ENCODE measurements around the gene RHOT2.

Gene RHOT2

DNA sequence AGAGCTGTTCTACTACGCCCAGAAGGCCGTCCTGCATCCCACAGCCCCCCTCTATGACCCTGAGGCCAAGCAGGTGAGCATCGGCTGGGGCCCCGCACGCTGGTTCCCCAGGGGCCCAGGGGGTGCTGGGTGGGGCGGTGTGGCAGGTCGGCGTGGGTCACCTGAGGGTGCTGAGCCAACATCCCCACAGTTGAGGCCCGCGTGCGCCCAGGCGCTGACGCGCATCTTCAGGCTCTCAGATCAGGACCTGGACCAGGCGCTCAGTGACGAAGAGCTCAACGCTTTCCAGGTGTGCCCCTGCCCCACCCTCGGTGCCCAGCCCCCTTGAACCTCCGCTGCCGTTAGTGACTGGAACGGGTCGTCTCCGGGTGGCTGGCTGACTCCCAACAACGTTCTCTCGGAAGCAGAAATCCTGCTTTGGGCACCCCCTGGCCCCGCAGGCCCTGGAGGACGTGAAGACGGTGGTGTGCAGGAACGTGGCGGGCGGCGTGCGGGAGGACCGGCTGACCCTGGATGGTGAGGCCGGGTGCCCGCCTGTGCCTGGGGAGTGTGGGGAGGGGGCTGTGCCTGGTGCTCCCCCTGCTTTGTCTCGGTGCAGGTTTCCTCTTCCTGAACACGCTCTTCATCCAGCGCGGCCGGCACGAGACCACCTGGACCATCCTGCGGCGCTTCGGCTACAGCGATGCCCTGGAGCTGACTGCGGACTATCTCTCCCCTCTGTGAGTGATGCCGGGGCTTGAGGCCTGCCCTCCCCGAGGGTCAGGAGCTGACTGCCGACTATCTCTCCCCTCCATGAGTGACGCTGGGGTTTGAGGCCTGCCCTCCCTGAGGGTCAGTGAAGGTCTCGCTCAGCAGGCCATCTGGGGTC is 2.8 kb downstream of the RHOT2 start:
- no peak for DNase-seq (ENCODE audit: low spot score)

DNA sequence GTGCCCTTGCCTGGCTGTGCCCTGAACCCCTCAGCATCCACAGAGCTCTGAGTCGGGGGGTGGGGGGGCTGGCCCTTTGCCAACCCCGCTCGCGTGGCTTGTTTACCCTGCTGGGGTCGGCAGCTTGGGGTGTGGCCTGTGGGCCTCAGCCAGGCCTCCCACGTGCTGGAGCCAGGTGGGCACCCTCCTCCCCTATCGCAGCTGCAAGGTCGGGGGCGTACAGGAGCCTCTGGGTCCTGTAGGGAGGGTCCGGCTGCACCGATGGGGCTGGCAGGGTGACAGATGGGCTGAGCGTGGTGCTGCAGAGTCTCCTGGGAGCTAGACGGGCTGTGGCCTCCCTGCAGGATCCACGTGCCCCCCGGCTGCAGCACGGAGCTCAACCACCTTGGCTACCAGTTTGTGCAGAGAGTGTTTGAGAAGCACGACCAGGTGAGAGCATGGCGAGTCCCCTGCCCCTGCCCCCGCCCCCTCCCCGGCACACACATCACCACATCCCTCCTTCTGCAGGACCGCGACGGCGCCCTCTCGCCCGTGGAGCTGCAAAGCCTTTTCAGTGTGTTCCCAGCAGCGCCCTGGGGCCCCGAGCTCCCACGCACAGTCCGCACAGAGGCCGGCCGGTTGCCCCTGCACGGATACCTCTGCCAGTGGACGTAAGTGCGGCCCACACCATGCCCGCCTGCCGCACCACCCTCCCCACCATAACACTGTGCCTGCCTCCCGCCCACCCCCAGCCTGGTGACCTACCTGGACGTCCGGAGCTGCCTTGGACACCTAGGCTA is 3.6 kb downstream of the RHOT2 start:
- DNase-seq (ENCODE audit: low spot score), result no peak

DNA sequence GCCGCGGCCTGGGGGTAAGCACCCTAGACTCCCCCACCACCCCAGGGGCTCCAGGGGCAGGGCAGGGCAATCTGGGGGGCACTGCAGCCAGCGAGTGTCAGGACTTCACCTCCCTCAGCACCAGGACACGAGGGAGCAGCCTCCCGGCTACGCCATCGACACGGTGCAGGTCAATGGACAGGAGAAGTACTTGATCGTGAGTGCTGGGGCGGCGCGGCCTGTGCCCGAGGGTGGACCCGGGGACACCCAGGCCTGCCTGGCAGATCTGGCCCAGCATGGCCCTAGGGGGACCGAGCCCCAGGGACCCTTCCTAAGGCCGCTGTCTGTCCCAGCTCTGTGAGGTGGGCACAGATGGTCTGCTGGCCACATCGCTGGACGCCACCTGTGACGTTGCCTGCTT is 4.4 kb downstream of the RHOT2 start:
- DNase-seq (ENCODE audit: low spot score), result no peak

DNA sequence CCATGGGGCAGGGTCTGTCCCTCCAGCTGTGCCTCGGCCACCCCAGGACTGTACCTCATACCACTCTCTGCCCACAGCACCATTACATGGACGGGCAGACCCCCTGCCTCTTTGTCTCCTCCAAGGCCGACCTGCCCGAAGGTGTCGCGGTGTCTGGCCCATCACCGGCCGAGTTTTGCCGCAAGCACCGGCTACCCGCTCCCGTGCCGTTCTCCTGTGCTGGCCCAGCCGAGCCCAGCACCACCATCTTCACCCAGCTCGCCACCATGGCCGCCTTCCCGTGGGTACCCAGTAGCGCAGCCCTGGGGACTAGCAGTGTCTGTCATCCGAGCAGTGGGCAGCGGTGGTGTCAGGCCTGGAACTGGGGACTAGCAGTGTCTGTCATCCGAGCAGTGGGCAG is 4.9 kb downstream of the RHOT2 start:
- no peak for DNase-seq (ENCODE audit: low spot score)

DNA sequence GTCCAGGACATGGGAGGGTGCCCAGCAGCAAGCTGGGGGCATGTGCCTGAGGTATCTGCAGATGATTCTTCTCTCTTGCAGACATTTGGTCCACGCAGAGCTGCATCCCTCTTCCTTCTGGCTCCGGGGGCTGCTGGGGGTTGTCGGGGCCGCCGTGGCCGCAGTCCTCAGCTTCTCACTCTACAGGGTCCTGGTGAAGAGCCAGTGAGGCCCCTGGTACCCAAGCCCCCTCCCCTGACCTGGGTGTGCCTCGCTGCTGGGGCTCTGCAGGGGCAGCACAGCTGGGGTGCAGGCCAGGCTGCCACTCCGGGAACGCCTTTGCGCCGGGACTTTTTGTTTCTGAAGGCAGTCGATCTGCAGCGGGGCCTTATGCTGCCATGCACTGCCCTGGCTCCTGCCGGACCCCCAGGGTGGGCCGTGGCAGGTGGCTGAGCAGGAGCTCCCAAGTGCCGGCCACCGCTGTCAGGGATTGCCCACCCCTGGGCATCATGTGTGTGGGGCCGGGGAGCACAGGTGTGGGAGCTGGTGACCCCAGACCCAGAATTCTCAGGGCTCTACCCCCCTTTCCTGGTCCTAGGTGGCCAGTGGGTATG is 5.6 kb downstream of the RHOT2 start:
- DNase-seq (ENCODE audit: low spot score), result no peak

DNA sequence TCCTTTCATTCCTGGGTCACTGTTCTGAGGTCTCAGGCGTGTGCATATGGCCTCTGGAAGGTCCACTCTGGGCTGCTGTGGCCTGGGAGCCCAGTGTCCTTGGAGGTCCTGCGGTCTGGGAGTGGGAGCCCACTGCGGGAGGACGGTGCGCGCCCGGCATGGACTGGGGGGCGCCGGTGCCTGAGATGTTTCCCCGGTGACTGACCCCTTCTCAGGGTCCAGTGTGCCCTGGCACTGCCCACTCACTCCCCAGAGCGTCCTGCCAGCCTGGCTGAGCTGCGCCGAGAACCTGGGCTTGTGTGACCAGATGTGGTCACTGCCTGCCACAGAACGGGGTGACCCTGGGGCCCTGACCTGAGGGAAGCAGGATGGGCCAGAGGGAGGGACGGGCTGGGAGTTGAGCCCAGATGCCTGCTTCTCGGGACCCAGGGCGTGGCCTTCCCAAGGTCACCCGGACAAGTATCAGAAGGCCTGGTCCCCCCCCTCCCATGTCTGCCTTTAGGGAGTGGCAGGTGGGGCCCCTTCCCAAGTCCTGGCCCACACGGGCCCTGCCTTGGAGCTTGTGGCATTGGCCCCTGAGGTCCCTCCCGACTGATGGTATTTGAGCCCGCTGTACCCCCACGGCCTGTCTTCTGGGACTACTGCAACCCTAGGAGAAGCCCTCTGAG is 6.4 kb downstream of the RHOT2 start:
- DNase-seq (ENCODE audit: low spot score), result no peak

DNA sequence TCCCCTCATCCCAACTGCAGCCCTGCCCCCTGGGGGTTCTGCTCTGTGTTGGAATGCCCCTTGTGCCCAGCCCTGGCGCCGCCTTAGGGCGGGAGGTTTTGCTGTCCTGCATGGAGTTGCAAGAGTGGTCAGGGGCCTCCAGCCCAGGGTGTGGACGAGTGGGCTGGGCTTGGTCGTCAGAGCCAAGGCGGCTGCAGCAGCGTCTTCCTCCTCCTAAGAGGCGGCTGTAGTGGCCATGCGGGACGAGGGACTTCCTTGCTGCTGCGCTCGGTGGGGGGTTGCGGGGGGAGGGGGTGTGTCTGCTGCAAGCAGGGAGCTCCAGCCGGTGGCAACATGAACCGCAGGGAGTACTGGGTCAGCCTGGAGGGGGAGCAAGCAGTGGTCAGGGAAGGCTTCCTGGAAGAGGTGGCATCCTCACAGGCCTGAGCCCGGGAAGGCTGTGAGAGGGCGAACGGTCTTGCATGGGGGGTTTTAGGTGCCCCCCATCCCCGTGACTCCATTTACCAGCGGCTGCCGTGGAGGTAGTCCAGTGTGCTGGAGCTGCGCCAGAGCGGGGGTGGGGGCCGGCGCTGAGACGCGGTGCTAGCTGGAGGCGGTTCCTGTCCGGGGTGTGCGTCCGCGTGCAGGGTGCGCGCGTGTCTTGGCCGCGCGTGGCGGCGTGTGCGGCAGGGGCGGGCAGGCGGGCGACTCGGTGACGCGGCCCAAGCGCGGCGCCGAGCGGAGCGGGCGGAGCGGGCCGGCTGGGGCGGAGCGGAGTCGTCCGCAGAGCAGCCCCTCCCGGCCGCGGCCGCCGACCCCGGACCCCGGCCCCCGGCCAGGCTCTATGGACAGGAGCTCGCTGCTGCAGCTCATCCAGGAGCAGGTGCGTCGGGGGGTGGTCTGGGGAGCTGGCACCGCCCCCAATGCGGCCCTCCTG is 7.3 kb downstream of the RHOT2 start, which contains the start of gene RHBDL1:
TSS of gene RHBDL1 (plus strand) at position 704 of the 916 bp plus-strand sequence. CDS start at position 824, 120 bp downstream.
- DNase-seq (ENCODE audit: low spot score), result peak; percentile 50

DNA sequence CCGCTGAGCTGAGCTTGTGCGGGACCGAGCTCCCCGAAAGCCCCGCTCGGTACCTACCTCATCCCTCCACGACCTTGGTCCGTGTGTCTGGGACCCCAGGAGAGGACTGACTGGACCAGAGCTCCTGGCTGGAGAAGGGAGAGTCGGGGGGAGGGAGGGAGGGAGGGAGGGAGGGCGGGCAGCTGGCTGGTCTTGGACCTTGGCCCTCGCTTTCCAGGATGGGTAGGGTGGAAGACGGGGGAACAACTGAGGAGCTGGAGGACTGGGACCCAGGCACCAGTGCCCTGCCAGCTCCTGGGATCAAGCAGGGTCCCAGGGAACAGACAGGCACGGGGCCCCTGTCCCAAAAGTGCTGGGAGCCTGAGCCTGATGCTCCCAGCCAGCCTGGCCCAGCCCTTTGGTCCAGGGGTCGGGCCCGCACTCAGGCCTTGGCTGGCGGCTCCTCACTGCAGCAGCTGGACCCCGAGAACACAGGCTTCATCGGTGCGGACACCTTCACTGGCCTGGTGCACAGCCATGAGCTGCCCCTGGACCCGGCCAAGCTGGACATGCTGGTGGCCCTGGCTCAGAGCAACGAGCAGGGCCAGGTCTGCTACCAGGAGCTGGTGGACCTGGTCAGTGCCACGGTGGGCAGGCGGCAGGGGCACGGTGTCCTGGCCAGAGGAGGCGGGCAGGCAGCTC is 8.1 kb downstream of the RHOT2 start:
- DNase-seq (ENCODE audit: low spot score), result peak; percentile 42

DNA sequence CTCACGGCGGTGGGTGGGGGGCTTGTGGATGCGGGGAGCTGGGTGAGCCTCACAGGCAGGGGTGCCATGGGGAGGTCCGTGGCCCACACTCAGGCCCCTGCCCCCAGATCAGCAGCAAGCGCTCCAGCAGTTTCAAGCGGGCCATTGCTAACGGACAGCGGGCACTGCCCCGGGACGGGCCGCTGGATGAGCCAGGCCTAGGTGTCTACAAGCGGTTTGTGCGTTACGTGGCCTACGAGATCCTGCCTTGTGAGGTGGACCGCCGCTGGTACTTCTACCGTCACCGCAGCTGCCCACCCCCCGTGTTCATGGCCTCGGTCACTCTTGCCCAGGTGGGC is 8.6 kb downstream of the RHOT2 start:
- no peak for DNase-seq (ENCODE audit: low spot score)

DNA sequence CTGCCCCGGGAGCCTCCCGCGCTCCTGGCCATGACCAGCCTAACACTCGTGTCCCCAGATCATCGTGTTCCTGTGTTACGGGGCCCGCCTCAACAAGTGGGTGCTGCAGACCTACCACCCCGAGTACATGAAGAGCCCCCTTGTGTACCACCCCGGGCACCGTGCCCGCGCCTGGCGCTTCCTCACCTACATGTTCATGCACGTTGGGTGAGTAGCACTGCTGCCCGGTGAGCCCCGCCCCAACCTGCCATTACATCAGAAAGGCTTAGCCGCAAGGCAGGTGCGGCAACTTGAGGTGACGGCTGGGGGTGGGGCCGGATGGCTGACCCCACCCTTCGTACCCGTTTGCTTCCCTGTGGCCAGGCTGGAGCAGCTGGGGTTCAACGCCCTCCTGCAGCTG is 9.0 kb downstream of the RHOT2 start:
- no peak for DNase-seq (ENCODE audit: low spot score)

DNA sequence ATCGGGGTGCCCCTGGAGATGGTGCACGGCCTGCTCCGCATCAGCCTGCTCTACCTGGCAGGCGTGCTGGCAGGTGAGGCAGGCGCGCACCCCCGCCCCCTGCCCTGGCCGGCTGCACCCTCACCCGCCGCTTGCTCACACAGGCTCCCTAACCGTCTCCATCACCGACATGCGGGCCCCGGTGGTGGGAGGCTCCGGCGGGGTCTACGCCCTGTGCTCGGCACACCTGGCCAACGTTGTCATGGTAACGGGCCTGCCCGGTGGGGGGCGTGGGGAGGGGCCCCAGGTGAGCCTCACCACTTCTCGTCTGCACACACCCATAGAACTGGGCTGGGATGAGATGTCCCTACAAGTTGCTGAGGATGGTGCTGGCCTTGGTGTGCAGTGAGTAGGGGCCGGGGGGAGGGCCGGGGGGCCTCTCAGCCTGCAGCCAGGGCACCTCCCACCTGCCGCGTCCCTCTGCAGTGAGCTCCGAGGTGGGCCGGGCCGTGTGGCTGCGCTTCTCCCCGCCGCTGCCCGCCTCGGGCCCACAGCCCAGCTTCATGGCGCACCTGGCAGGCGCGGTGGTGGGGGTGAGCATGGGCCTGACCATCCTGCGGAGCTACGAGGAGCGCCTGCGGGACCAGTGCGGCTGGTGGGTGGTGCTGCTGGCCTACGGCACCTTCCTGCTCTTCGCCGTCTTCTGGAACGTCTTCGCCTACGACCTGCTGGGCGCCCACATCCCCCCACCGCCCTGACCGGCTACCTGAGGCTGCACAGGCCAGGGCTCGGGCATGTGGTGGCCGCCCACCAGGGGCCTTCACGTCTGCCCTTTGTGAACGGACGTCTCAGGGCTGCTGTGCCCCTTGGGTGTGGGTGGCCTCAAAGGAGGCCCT is 9.6 kb downstream of the RHOT2 start:
- DNase-seq (ENCODE audit: low spot score), result no peak

DNA sequence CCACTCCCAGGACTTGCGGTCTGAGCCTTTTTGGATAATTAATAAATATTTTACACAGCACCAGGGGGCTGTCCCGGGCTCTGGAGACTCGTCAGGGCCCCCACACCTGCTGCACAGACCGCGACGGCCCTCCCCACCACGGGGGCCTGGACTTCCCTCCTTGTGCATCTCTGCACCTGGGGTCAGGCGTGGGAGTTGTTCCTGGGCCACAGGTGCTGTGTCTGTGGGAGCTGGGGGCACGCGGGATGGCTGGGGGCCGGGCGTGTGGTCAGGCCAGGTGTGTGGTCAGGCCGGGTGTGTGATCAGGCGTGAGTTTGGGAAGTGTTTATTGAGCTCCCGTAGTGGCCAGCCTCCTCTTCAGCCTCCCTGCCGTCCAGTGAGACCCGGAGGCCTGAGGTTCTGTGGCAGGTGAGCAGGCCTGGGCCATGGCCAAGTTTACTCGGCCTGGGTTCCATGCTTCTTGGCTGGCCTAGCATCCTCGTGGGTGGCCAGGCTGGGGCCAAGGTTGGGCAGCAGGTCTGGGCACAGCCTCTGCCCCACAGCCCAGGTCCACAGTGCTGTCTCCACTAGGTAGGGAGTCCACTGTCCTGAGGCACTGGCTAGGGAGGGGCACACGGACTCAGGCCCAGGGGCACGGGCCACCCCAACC is 10.4 kb downstream of the RHOT2 start:
- DNase-seq (ENCODE audit: low spot score), result no peak

DNA sequence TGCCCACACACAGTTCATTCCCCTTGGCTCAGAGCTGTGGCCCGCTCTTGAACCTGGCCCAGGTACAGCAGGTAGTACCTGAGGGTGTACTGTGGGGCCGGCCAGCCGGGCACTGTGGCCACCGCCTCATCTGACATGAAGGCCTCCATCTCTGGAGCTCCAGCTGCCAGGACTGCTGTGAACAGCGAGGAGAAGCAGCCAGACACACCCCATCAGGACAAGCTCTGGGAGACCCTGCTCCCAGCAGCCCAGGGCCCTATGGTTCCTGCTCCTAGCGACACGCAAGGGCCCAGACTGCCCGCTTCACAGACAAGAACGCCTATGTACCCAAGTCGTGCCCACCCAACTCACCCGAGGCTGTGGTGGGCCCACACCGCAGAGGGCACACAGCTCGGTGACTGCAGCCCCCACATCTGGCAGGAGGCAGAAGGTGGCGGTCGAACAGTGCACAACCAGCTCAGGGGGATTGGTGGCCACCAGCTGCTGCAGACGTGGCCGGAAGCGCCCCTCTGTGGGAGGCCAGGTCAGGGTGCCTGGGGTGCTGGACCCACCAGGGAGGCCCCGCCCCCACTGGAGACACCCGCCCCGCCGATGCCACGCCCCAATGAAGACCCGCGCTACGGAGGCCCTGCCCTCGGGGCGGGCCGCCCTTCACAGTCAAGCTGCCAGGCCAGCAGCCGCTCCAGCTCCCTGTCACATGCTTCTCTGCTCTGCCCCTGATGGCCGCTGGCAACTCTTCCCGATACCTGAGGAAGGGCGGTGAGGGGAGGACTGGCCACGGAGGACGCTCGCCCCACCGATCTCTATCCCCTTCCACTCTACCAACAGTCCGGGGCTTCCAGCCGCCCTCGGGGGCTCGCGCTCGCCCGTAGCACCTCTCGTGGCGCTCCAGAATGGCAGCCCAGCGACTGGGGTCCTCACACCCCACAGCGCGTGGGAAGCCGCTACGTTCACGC is 11.2 kb downstream of the RHOT2 start:
- no peak for DNase-seq (ENCODE audit: low spot score)

DNA sequence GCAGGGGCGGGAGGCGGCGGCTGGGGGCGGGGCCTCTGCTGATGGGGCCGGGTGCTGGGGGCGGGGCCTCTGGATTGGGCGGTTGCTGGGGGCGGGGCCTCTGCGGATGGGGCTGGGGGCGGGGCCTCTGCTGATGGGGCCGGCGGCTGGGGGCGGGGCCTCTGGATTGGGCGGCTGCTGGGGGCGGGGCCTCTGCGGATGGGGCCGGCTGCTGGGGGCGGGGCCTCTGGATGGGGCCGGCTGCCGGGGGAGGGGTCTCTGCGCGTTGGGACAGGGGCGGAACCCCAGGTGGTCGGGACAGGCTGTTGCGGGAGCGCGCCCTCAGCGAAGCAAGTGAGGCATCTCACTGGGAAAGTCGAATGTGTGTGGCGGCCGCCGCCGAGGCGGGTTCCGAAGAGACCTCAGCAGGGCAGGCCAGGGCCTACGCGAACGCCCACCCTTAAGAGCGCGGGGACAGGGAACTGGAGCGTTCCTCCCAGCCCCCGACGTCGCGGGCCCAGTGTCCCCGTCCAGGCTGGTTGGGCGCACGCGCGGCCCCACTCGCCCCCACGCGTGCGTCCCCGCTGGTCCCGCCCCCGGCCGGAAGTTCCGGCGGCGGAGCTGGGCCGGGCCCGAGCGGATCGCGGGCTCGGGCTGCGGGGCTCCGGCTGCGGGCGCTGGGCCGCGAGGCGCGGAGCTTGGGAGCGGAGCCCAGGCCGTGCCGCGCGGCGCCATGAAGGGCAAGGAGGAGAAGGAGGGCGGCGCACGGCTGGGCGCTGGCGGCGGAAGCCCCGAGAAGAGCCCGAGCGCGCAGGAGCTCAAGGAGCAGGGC is 12.1 kb downstream of the RHOT2 start, which contains the start of gene STUB1:
TSS of gene STUB1 (plus strand) at position 597 of the 811 bp plus-strand sequence. CDS start at position 713, 116 bp downstream.
- DNase-seq (ENCODE audit: low spot score), result peak; percentile 70

DNA sequence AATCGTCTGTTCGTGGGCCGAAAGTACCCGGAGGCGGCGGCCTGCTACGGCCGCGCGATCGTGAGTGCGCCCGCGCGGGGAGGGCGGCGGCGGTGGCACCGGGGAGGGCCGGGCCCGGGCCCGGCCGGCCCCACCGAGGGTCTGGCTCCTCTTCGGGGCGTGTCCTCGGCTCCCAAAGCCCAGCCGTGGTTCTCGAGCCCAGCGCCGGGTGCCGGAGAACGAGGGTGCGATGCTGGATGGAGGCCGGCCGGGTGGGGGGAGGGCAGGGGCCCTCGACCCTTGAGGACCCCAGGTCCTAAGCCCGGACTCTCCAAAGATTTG is 12.7 kb downstream of the RHOT2 start:
- no peak for DNase-seq (ENCODE audit: low spot score)

DNA sequence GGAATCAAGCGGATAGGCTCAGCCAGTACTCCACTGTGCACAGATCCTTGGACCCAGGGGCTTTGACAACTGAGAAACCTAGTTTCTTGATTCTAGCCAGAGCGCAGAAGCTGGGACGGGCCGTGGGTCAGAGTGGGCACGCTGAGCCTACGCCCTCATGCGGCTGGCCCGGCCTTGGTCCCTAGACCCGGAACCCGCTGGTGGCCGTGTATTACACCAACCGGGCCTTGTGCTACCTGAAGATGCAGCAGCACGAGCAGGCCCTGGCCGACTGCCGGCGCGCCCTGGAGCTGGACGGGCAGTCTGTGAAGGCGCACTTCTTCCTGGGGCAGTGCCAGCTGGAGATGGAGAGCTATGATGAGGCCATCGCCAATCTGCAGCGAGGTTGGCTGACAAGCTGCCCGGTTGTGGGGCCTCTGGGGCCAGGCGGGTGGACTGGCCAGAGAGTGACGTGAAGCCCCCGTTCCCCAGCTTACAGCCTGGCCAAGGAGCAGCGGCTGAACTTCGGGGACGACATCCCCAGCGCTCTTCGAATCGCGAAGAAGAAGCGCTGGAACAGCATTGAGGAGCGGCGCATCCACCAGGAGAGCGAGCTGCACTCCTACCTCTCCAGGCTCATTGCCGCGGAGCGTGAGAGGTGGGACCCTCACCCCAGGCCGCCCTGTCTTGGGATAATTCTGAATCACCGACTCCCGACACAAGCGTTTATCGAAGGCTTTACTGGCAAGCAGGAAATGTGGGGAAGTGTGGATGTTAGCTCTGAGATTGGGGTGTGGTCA is 13.2 kb downstream of the RHOT2 start:
- DNase-seq (ENCODE audit: low spot score), result no peak
